Measurements from ENCODE around the gene ERICH4.

DNA sequence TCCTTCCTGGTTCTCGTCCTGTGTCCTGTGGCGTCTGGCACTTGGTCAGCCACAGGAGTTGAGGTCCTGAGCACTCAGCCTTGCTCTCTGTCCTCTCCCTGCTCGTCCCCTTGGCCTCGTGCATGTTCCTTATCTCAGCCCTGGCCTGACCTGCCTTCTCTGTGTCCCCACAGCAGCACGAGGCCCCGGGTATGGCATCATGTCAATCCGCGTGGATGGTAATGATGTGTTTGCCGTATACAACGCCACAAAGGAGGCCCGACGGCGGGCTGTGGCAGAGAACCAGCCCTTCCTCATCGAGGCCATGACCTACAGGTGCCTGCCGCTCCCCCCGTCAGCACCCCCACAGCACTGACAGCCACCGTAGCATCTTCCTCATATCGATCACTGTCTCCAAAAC is 20.5 kb upstream of the ERICH4 start:
- TF ChIP-seq, protein P1, sequence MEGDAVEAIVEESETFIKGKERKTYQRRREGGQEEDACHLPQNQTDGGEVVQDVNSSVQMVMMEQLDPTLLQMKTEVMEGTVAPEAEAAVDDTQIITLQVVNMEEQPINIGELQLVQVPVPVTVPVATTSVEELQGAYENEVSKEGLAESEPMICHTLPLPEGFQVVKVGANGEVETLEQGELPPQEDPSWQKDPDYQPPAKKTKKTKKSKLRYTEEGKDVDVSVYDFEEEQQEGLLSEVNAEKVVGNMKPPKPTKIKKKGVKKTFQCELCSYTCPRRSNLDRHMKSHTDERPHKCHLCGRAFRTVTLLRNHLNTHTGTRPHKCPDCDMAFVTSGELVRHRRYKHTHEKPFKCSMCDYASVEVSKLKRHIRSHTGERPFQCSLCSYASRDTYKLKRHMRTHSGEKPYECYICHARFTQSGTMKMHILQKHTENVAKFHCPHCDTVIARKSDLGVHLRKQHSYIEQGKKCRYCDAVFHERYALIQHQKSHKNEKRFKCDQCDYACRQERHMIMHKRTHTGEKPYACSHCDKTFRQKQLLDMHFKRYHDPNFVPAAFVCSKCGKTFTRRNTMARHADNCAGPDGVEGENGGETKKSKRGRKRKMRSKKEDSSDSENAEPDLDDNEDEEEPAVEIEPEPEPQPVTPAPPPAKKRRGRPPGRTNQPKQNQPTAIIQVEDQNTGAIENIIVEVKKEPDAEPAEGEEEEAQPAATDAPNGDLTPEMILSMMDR (IDR thresholded peaks at IDR 0.05): no peak
- no peak for TF ChIP-seq POLR2A (IDR thresholded peaks at IDR 0.05)
- no peak for TF ChIP-seq POLR2AphosphoS5 (IDR thresholded peaks at IDR 0.05)

Data from breast epithelium (tissue), 3 donors.